CD14-positive monocyte (primary cell): Measurements from ENCODE around the gene SLC6A12. TPM values are rescaled to one million over a fixed set of nuclear protein-coding genes. Genes with fewer than 3 reads are reported as not detected.

Source experiments
- DNase-seq, 3 donors: peaks; one replicate each; pipeline ENCODE4 v3.0.0-alpha.2; 2011 to 2022
- H2AFZ ChIP-seq: 2 replicates; pipeline ENCODE4 v1.6.0; 2012; ENCODE audit warnings: mild to moderate bottlenecking, low read depth, low read length, inconsistent platforms; ENCODE audit not compliant: insufficient read depth, poor library complexity, severe bottlenecking
- H3K27ac ChIP-seq, 2 donors: 1 replicate in 1 of 2; 2 replicates in 1 of 2; pipeline ENCODE4 v1.5.1; 2012 to 2013; ENCODE audit warnings: low read length in 2 of 2, control low read depth in 1 of 2, inconsistent platforms in 1 of 2, low read depth in 1 of 2, mild to moderate bottlenecking in 1 of 2
- H3K27me3 ChIP-seq, 2 donors: one replicate each; pipeline versions ENCODE4 v1.6.0 to v1.6.1; 2011 to 2013; ENCODE audit warnings: low read length in 2 of 2; ENCODE audit not compliant: control insufficient read depth in 2 of 2, insufficient read depth in 2 of 2
- H3K36me3 ChIP-seq, 2 donors: replicated peaks in 1 of 2; 1 replicate in 1 of 2; 2 replicates in 1 of 2; pipeline versions ENCODE4 v1.5.1 to v1.6.1; 2012 to 2013; ENCODE audit warnings: low read length in 2 of 2, control low read depth in 1 of 2, inconsistent platforms in 1 of 2, mild to moderate bottlenecking in 1 of 2; ENCODE audit not compliant: insufficient read depth in 2 of 2, control insufficient read depth in 1 of 2
- H3K4me1 ChIP-seq, 2 donors: 1 replicate in 1 of 2; 2 replicates in 1 of 2; pipeline versions ENCODE4 v1.5.1 to v1.6.1; 2012 to 2013; ENCODE audit warnings: low read length in 2 of 2, control low read depth in 1 of 2, inconsistent platforms in 1 of 2, mild to moderate bottlenecking in 1 of 2, moderate library complexity in 1 of 2; ENCODE audit not compliant: insufficient read depth in 2 of 2, control insufficient read depth in 1 of 2
- H3K4me2 ChIP-seq: replicated peaks from 2 replicates; pipeline ENCODE3; 2012; ENCODE audit warnings: low read length, moderate library complexity, mild to moderate bottlenecking; ENCODE audit not compliant: poor library complexity, severe bottlenecking; ENCODE audit errors: extremely low read depth
- H3K4me3 ChIP-seq, 3 experiments: fragments of 200-600 bp in 1 of 3; sonication (generic) in 1 of 3; replicated peaks in 1 of 3; 1 replicate in 2 of 3; 2 replicates in 1 of 3; pipeline ENCODE4 v1.5.1; 2011 to 2013; ENCODE audit warnings: low read length in 3 of 3, mild to moderate bottlenecking in 3 of 3, control low read depth in 2 of 3, low read depth in 2 of 3, inconsistent platforms in 1 of 3, moderate library complexity in 1 of 3
- H3K79me2 ChIP-seq: 2 replicates; pipeline ENCODE4 v1.6.0; 2012; ENCODE audit warnings: mild to moderate bottlenecking, control low read depth, inconsistent platforms, low read length, moderate library complexity; ENCODE audit not compliant: insufficient read depth
- H3K9ac ChIP-seq: 2 replicates; pipeline ENCODE4 v1.6.0; 2017; ENCODE audit warnings: low read length, mild to moderate bottlenecking; ENCODE audit not compliant: insufficient read depth, poor library complexity, severe bottlenecking
- H3K9me3 ChIP-seq, 2 donors: replicated peaks in 1 of 2; 1 replicate in 1 of 2; 2 replicates in 1 of 2; pipeline versions ENCODE4 v1.5.1 to v1.6.1; 2012 to 2013; ENCODE audit warnings: low read length in 2 of 2, control low read depth in 1 of 2; ENCODE audit not compliant: control insufficient read depth in 1 of 2, insufficient read depth in 1 of 2
- H4K20me1 ChIP-seq: 2 replicates; pipeline ENCODE4 v1.6.0; 2012; ENCODE audit warnings: mild to moderate bottlenecking, low read length, control low read depth, moderate library complexity; ENCODE audit not compliant: insufficient read depth
- H3K27ac Mint-ChIP-seq, 7 donors: one replicate each; pipeline ENCODE4 v1.8.0; 2020; ENCODE audit warnings: mild to moderate bottlenecking in 7 of 7, mixed read lengths in 7 of 7, moderate library complexity in 6 of 7, inconsistent platforms in 2 of 7
- H3K27me3 Mint-ChIP-seq, 3 donors: one replicate each; pipeline ENCODE4 v1.8.0; 2021 to 2022; ENCODE audit warnings: low read depth in 3 of 3, mild to moderate bottlenecking in 3 of 3, mixed read lengths in 3 of 3, moderate library complexity in 3 of 3, inconsistent platforms in 1 of 3
- H3K36me3 Mint-ChIP-seq, 2 donors: one replicate each; pipeline ENCODE4 v1.8.0; 2020; ENCODE audit warnings: mixed read lengths in 2 of 2, inconsistent platforms in 1 of 2, mild to moderate bottlenecking in 1 of 2
- H3K4me1 Mint-ChIP-seq: one replicate; pipeline ENCODE4 v1.8.0; 2020; ENCODE audit warnings: mild to moderate bottlenecking, mixed read lengths
- H3K4me3 Mint-ChIP-seq, 2 donors: one replicate each; pipeline ENCODE4 v1.8.0; 2020; ENCODE audit warnings: mild to moderate bottlenecking in 2 of 2, mixed read lengths in 2 of 2, moderate library complexity in 1 of 2
- H3K9me3 Mint-ChIP-seq, 7 donors: one replicate each; pipeline ENCODE4 v1.8.0; 2020 to 2022; ENCODE audit warnings: mixed read lengths in 7 of 7, mild to moderate bottlenecking in 6 of 7, moderate library complexity in 6 of 7, inconsistent platforms in 2 of 7
- CTCF ChIP-seq: fragments of 200-600 bp; IDR thresholded peaks from one replicate; pipeline ENCODE4 v1.8.0; 2022; ENCODE audit warnings: antibody characterized with exemption, mild to moderate bottlenecking
- WGBS: methylation state at CpG from one replicate; pipeline ENCODE4 v1.1.5; 2013; ENCODE audit warnings: missing lambda C conversion rate; ENCODE audit not compliant: insufficient coverage; 5-methylcytosine and 5-hydroxymethylcytosine counted together
- intact Hi-C, 2 donors: fragments of 100-400 bp; cut with micrococcal nuclease; formaldehyde crosslinking; loops; one replicate each; pipeline versions ENCODE4 v1.15.0 to v1.15.1; 2023
- polyA plus RNA-seq, 3 donors: library from polyadenylated mRNA; depleted of rRNA in 1 of 3; unstranded in 2 of 3; stranded (reverse) in 1 of 3; fragments of 300-500 nt in 2 of 3; fragments of >200 nt in 1 of 3; fragmentation: Illumina TruSeq in 2 of 3; gene quantifications; 1 replicate in 2 of 3; 2 replicates in 1 of 3; pipeline ENCODE4 v1.2.3, GENCODE V29; 2012 to 2021

The SLC6A12 gene
- polyA plus RNA-seq, 3 donors: 5.7 to 8.3 (median 8.0) TPM

DNA sequence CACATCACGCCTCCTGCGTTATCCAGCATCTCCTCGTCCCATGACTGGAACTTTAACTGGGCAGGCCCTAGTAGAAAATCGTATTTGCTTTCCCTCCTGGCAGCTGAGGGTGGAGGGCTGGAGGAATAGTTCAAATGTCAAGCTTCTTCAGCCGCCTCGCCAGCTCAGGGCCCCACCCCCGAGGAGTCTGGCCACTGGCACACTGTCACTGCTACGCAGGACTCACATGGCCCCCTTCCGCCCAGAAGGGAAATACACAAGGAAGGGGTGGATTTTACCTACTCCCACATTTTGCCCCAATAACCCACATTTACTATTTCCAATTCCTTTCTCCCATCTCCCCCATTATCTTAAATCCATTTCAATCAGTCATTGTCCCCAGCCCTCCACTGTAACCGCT, 40.1 kb upstream of the SLC6A12 start:
- no peak for TF ChIP-seq CTCF
- intact Hi-C loops: no loop called here
- Histone ChIP-seq H3K27ac (no peak overlapping the region), H3K36me3 (no peaks in the 10 kb centered on the region), H3K79me2 (no peaks in the 10 kb centered on the region), H3K9ac (no peak overlapping the region), H3K4me1 (no peaks in the 10 kb centered on the region), H3K4me3 (no peak overlapping the region), H2AFZ (no peak overlapping the region), H4K20me1 (no peaks in the 10 kb centered on the region), H3K9me3 (no peaks in the 10 kb centered on the region), H3K27me3 (peaks cover 0 to 5% of the 10 kb centered on the region in 2 donors), H3K4me2 (no peak overlapping the region)
- 86% methylated on average over 2 of the region's 10 CpGs for WGBS
- peaks cover 0 to 4% (median under 1%) of the 10 kb centered on the region in 7 donors for H3K9me3 Mint-ChIP-seq
- no peaks in the 10 kb centered on the region for H3K4me1 Mint-ChIP-seq
- no peaks in the 10 kb centered on the region for H3K36me3 Mint-ChIP-seq
- no peak overlapping the region for H3K27ac Mint-ChIP-seq
- no peak for DNase-seq
- H3K27me3 Mint-ChIP-seq: peaks cover 10 to 20% (median 16%) of the 10 kb centered on the region in 3 donors
- H3K4me3 Mint-ChIP-seq: no peak overlapping the region

- H3K27me3 ChIP-seq: peaks cover 0 to 5% of the 10 kb centered on the region in 2 donors
- no peak overlapping the region for H3K4me2 ChIP-seq
- H3K27me3 Mint-ChIP-seq: peaks cover 10 to 15% (median 12%) of the 10 kb centered on the region in 3 donors
- peaks cover 0 to 5% (median 2%) of the 10 kb centered on the region in 7 donors for H3K9me3 Mint-ChIP-seq
- H3K27ac ChIP-seq: no peak overlapping the region
- H3K27ac Mint-ChIP-seq: no peak overlapping the region
- peaks cover 0 to 2% of the 10 kb centered on the region in 2 donors for H3K9me3 ChIP-seq
- no peak for TF ChIP-seq CTCF
- 89% methylated on average over 10 of the region's 12 CpGs for WGBS
- no peaks in the 10 kb centered on the region for H3K36me3 ChIP-seq
- DNase-seq: no peak
- H3K4me1 Mint-ChIP-seq: no peaks in the 10 kb centered on the region
- intact Hi-C loops: no loop called here
- no peaks in the 10 kb centered on the region for H3K36me3 Mint-ChIP-seq
- no peak overlapping the region for H3K4me3 Mint-ChIP-seq
- no peak overlapping the region for H3K4me3 ChIP-seq
- no peak overlapping the region for H3K9ac ChIP-seq
- H3K79me2 ChIP-seq: no peaks in the 10 kb centered on the region
- H3K4me1 ChIP-seq: no peaks in the 10 kb centered on the region
- H4K20me1 ChIP-seq: no peaks in the 10 kb centered on the region
- no peak overlapping the region for H2AFZ ChIP-seq
Observed at GRCh38 chr12:253116-253831, 39.3 kb upstream of the SLC6A12 start.
